Peyer's patch (tissue), 4 donors: Measurements from ENCODE around the gene TIMM10B.

Experiments
- CTCF ChIP-seq, 6 experiments: fragments of 450-650 bp in 4 of 6; fragments of 200-600 bp in 2 of 6; sonication (generic) in 1 of 6; IDR thresholded peaks; one replicate each; pipeline ENCODE4 v1.5.1; 2017 to 2019; ENCODE audit warnings: antibody characterized with exemption in 6 of 6, mild to moderate bottlenecking in 3 of 6, moderate library complexity in 1 of 6
- POLR2A ChIP-seq, 2 donors: fragments of 450-650 bp; IDR thresholded peaks; one replicate each; pipeline ENCODE4 v1.5.1; 2017; ENCODE audit warnings: antibody characterized with exemption in 2 of 2, mild to moderate bottlenecking in 2 of 2, moderate library complexity in 2 of 2

GRCh38 chr11:6497069-6497839 lies 16.0 kb downstream of the TIMM10B start, which contains the start of gene DNHD1:
- TF ChIP-seq CTCF (IDR thresholded peaks at IDR 0.05) (no peak), POLR2A (IDR thresholded peaks at IDR 0.05) (no peak)
